ENCODE measurements around the gene TMTC2.

The TMTC2 gene

GRCh38 chr12:82937151-82937550 is 250.4 kb downstream of the TMTC2 start:
- in situ Hi-C loops (cut with HindIII; ENCODE audit: low pct_ligation_motif_present, low sequenced_read_pairs) = no loop called here
- TF ChIP-seq, protein P1, sequence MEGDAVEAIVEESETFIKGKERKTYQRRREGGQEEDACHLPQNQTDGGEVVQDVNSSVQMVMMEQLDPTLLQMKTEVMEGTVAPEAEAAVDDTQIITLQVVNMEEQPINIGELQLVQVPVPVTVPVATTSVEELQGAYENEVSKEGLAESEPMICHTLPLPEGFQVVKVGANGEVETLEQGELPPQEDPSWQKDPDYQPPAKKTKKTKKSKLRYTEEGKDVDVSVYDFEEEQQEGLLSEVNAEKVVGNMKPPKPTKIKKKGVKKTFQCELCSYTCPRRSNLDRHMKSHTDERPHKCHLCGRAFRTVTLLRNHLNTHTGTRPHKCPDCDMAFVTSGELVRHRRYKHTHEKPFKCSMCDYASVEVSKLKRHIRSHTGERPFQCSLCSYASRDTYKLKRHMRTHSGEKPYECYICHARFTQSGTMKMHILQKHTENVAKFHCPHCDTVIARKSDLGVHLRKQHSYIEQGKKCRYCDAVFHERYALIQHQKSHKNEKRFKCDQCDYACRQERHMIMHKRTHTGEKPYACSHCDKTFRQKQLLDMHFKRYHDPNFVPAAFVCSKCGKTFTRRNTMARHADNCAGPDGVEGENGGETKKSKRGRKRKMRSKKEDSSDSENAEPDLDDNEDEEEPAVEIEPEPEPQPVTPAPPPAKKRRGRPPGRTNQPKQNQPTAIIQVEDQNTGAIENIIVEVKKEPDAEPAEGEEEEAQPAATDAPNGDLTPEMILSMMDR (IDR thresholded peaks at IDR 0.05; ENCODE audit: low read depth, low read length, missing control alignments) = no peak
- Histone ChIP-seq H3K27me3 (replicated peaks) (no peaks in the 10 kb centered on the region), H3K36me3 (replicated peaks) (no peaks in the 10 kb centered on the region), H3K4me3 (ENCODE audit: low read depth, low read length) (no peak overlapping the region), H3K27ac (no peak overlapping the region)
- DNase-seq = no peak

- H3K36me3 ChIP-seq (replicated peaks) = no peaks in the 10 kb centered on the region
- DNase-seq = no peak
- no peak overlapping the region for H3K4me3 ChIP-seq (ENCODE audit: low read depth, low read length)
- no peaks in the 10 kb centered on the region for H3K27me3 ChIP-seq (replicated peaks)
- H3K27ac ChIP-seq = no peak overlapping the region
- in situ Hi-C loops (cut with HindIII; ENCODE audit: low pct_ligation_motif_present, low sequenced_read_pairs) = no loop called here
- TF ChIP-seq, protein P1 (IDR thresholded peaks at IDR 0.05; ENCODE audit: low read depth, low read length, missing control alignments) = no peak
These were observed 255.8 kb downstream of the TMTC2 start for GRCh38 chr12:82942521-82942920.

GRCh38 chr12:82942991-82943401 is 256.3 kb downstream of the TMTC2 start:
- in situ Hi-C loops (cut with HindIII; ENCODE audit: low pct_ligation_motif_present, low sequenced_read_pairs) = no loop called here
- no peak overlapping the region for H3K27ac ChIP-seq
- TF ChIP-seq, protein P1 (IDR thresholded peaks at IDR 0.05; ENCODE audit: low read depth, low read length, missing control alignments) = no peak
- no peak for DNase-seq
- H3K4me3 ChIP-seq (ENCODE audit: low read depth, low read length) = no peak overlapping the region
- no peaks in the 10 kb centered on the region for H3K27me3 ChIP-seq (replicated peaks)
- H3K36me3 ChIP-seq (replicated peaks) = no peaks in the 10 kb centered on the region

DNA sequence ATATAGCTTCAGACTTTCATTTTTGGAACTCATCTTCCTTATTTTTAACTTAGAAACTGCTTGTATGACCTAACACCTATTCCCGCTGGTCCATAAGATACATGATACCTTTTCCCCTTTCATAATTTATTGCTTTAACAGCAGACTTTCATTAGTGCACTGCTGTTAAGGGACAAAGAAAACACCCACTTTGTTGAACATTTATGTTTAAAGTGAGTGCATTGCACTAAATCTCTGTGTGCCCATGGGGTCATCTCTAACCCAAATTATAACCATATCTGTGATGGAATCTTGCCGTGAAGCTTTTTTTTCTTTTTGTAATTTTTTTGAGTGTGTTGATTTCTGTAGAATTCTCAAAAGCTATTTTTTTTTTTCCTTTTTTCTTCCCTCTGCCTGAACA is 261.8 kb downstream of the TMTC2 start:
- no peak overlapping the region for H3K4me3 ChIP-seq (ENCODE audit: low read depth, low read length)
- H3K27me3 ChIP-seq (replicated peaks) = no peaks in the 10 kb centered on the region
- H3K36me3 ChIP-seq (replicated peaks) = no peaks in the 10 kb centered on the region
- DNase-seq = no peak
- TF ChIP-seq, protein P1 (IDR thresholded peaks at IDR 0.05; ENCODE audit: low read depth, low read length, missing control alignments) = no peak
- no peak overlapping the region for H3K27ac ChIP-seq
- in situ Hi-C loops (cut with HindIII; ENCODE audit: low pct_ligation_motif_present, low sequenced_read_pairs) = no loop called here

DNA sequence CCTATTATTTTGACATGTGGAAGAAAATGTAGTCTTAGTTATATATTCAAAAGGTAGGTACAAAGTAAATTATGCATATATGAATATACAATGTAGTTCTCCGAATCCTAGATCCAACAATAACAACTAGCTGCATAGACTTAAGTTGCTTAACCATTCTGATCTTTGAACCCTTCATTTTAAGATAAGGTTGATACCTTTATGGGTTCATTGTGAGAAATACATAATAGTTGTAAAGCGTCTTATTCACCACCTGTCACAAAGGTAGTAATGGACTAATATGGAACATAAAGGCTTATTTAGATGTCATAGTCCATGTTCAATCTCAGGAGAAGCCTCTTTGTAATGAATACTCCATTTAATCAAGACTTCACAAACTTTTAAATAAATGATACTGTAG is 263.6 kb downstream of the TMTC2 start:
- TF ChIP-seq, protein P1 (IDR thresholded peaks at IDR 0.05; ENCODE audit: low read depth, low read length, missing control alignments) = no peak
- H3K27ac ChIP-seq = no peak overlapping the region
- DNase-seq = no peak
- no peaks in the 10 kb centered on the region for H3K27me3 ChIP-seq (replicated peaks)
- no peaks in the 10 kb centered on the region for H3K36me3 ChIP-seq (replicated peaks)
- no peak overlapping the region for H3K4me3 ChIP-seq (ENCODE audit: low read depth, low read length)
- in situ Hi-C loops (cut with HindIII; ENCODE audit: low pct_ligation_motif_present, low sequenced_read_pairs) = no loop called here

DNA sequence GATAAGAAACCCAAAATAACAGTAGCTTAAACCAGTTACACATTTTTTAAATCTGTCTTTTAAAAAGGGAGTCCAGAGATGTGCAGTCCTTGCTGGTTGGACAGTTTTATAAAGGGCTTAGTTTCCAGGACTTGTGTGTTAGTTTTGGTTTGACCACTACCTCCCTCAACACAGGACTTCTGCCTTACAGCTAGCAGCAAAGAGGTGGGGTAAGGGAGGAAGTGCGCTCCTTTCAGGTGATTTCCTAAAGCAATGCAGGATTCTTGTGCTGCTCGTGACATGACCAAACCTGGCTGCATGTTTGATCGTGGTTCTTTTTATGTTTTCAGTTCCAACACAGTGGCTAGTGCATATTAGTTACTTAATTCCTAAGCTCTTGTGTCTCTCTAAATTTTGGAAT is 266.2 kb downstream of the TMTC2 start:
- H3K36me3 ChIP-seq (replicated peaks) = no peaks in the 10 kb centered on the region
- H3K27me3 ChIP-seq (replicated peaks) = no peaks in the 10 kb centered on the region
- TF ChIP-seq, protein P1 (IDR thresholded peaks at IDR 0.05; ENCODE audit: low read depth, low read length, missing control alignments) = no peak
- H3K27ac ChIP-seq = no peak overlapping the region
- no peak overlapping the region for H3K4me3 ChIP-seq (ENCODE audit: low read depth, low read length)
- DNase-seq = no peak
- in situ Hi-C loops (cut with HindIII; ENCODE audit: low pct_ligation_motif_present, low sequenced_read_pairs) = no loop called here
